Nephron (organoid): ENCODE data around the gene CCDC91.

Experiments used
- H3K27ac Mint-ChIP-seq, 3 experiments: 2 replicates each; pipeline ENCODE4 v1.8.0; 2020; ENCODE audit warnings: mixed read lengths in 3 of 3, mild to moderate bottlenecking in 2 of 3, moderate library complexity in 1 of 3
- H3K27me3 Mint-ChIP-seq: 2 replicates; pipeline ENCODE4 v1.8.0; 2021; ENCODE audit warnings: low read depth, mild to moderate bottlenecking, moderate library complexity, mixed read lengths
- H3K36me3 Mint-ChIP-seq: 2 replicates; pipeline ENCODE4 v1.8.0; 2020; ENCODE audit warnings: low read depth, mixed read lengths
- H3K4me1 Mint-ChIP-seq: 2 replicates; pipeline ENCODE4 v1.8.0; 2020; ENCODE audit warnings: mixed read lengths
- H3K4me3 Mint-ChIP-seq, 3 experiments: 2 replicates each; pipeline ENCODE4 v1.8.0; 2020; ENCODE audit warnings: mild to moderate bottlenecking in 3 of 3, mixed read lengths in 3 of 3, moderate library complexity in 2 of 3
- H3K9me3 Mint-ChIP-seq: 2 replicates; pipeline ENCODE4 v1.8.0; 2020; ENCODE audit warnings: mixed read lengths
- TF ChIP-seq, protein P1 (sequence below), 3 experiments: fragments of 200-600 bp; sonication (generic); IDR thresholded peaks; one replicate each; pipeline ENCODE4 v1.5.0; 2021; ENCODE audit warnings: antibody characterized with exemption in 3 of 3; ENCODE audit not compliant: unreplicated experiment in 3 of 3

The CCDC91 gene

DNA sequence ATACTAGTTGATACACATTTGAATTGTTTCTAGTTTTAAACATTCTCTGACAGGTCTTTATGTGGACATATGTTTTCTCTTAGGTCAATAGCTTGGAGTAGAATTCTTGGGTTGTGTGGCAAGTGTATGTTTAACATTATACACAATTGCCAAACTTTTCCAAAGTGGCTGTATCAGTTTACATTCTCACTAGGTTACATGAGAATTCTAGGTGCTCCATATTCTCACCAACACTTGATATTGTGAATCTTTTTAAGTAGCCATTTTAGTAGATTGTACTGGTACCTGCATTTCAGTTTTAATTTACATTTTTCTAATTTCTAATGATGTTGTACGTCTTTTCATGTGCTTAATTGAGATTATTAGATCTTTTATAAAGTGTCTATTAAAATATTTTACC, 28.6 kb downstream of the CCDC91 start:
- Mint-ChIP-seq H3K27ac (no peak overlapping the region), H3K36me3 (peaks cover 24% of the 10 kb centered on the region), H3K4me1 (no peaks in the 10 kb centered on the region), H3K9me3 (peaks cover 31% of the 10 kb centered on the region), H3K4me3 (no peak overlapping the region), H3K27me3 (no peaks in the 10 kb centered on the region)
- TF ChIP-seq, protein P1, sequence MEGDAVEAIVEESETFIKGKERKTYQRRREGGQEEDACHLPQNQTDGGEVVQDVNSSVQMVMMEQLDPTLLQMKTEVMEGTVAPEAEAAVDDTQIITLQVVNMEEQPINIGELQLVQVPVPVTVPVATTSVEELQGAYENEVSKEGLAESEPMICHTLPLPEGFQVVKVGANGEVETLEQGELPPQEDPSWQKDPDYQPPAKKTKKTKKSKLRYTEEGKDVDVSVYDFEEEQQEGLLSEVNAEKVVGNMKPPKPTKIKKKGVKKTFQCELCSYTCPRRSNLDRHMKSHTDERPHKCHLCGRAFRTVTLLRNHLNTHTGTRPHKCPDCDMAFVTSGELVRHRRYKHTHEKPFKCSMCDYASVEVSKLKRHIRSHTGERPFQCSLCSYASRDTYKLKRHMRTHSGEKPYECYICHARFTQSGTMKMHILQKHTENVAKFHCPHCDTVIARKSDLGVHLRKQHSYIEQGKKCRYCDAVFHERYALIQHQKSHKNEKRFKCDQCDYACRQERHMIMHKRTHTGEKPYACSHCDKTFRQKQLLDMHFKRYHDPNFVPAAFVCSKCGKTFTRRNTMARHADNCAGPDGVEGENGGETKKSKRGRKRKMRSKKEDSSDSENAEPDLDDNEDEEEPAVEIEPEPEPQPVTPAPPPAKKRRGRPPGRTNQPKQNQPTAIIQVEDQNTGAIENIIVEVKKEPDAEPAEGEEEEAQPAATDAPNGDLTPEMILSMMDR (IDR thresholded peaks at IDR 0.05; ENCODE audit: unreplicated experiment in 3 of 3), result no peak

DNA sequence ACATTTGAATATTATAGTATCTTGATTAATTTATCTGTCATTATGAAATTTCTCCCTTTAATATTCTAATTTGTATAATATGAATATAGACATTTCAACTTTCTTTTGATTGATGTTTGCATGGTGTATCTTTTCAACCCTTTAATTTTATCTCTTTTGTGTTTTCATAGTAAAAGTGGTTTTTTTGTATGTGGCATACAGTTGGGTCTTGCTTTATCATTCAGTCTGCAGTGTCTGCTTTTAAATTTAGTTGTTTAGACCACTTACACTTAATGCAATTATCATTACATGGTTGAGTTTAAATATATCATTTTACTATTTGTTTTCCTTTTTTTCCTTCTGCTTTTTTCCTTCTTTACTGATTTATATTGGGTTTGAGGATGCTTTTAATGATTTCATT, 29.6 kb downstream of the CCDC91 start:
- H3K9me3 Mint-ChIP-seq, result peaks cover 31% of the 10 kb centered on the region
- no peak overlapping the region for H3K27ac Mint-ChIP-seq
- H3K4me3 Mint-ChIP-seq, result no peak overlapping the region
- peaks cover 24% of the 10 kb centered on the region for H3K36me3 Mint-ChIP-seq
- no peaks in the 10 kb centered on the region for H3K27me3 Mint-ChIP-seq
- TF ChIP-seq, protein P1 (IDR thresholded peaks at IDR 0.05; ENCODE audit: unreplicated experiment in 3 of 3), result no peak
- H3K4me1 Mint-ChIP-seq, result no peaks in the 10 kb centered on the region

DNA sequence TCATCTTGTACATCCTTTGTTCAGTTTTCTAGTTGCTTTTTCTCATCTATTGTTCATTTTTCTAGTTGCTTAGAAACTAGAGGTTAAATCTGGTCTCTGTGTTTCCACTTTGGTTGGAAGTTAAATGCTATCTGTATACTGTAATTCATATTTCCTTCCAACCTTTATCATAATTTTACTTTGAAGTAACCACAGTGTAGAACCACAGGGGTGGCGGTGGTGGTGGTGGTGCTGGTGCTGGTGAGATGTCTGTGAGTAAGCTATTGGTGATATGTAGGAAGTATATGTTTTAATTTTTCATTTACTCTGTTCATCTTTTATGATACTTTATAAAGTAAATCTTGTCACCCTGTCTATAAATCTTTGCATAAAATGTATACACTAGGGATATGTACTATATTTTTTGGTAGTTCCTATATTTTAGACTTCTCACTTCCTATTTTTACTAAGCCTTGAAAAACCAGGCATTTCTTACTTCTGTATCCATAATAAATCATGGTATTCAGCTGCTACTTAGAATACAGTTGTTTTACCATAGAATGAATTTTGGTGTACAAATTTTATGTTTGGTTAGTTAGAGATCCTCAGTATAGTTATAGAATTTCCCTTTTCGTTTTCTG, 31.9 kb downstream of the CCDC91 start:
- Mint-ChIP-seq H3K4me1 (no peaks in the 10 kb centered on the region), H3K27me3 (no peaks in the 10 kb centered on the region), H3K4me3 (no peak overlapping the region), H3K27ac (peak overlapping the region in 1 of 3 experiments; percentile 65), H3K9me3 (peaks cover 30% of the 10 kb centered on the region), H3K36me3 (peaks cover 31% of the 10 kb centered on the region)
- TF ChIP-seq, protein P1 (IDR thresholded peaks at IDR 0.05; ENCODE audit: unreplicated experiment in 3 of 3), result no peak

DNA sequence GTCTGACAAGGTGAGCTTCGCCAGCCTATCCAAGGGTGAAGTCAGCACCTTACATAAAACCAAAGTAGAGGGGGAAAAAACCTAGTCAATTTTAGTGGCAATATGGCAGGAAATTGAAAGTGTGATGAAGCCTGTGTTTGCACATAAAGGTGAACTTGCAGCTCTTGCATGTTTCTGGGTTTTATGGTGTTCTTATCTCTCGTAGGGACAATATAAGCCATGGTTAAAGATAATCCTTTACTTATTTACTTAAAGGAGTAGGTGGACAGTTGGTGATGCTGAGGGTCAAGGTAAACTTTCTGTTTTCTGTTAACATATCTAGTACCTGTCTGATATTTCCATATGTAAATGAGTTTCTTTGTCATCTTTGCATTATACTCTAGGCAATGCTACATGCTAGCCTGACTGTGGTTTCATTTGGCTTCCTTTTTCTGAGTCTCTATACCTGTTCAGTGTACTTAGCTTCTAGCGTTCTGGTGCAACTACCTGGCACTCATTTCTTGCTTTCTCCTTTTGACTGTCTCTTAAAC, 32.8 kb downstream of the CCDC91 start:
- H3K27me3 Mint-ChIP-seq, result no peaks in the 10 kb centered on the region
- H3K27ac Mint-ChIP-seq, result no peak overlapping the region
- H3K36me3 Mint-ChIP-seq, result peaks cover 22% of the 10 kb centered on the region
- peaks cover 22% of the 10 kb centered on the region for H3K9me3 Mint-ChIP-seq
- TF ChIP-seq, protein P1 (IDR thresholded peaks at IDR 0.05; ENCODE audit: unreplicated experiment in 3 of 3), result no peak
- H3K4me3 Mint-ChIP-seq, result no peak overlapping the region
- H3K4me1 Mint-ChIP-seq, result no peaks in the 10 kb centered on the region

DNA sequence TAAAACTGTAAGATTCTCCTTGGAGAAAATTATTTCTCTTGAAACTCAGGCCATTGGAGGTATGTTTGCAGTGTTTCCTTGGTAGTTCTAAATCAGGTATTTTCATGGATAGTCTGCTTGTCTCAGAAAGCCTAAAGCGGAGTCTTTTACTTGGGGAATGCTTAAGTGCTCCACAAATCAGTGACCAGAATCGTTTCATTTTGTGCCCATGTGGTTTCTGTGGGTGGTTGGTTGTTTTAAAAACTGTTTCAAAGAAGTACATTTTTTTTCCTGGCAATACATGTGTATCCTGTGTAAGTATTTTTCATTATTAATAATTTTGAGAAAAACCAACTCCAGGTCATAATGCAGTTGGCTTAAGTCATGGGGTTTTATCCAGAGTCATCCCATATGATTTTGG, 33.6 kb downstream of the CCDC91 start:
- peaks cover 17% of the 10 kb centered on the region for H3K9me3 Mint-ChIP-seq
- no peaks in the 10 kb centered on the region for H3K27me3 Mint-ChIP-seq
- no peaks in the 10 kb centered on the region for H3K4me1 Mint-ChIP-seq
- H3K36me3 Mint-ChIP-seq, result peaks cover 15% of the 10 kb centered on the region
- no peak overlapping the region for H3K27ac Mint-ChIP-seq
- TF ChIP-seq, protein P1 (IDR thresholded peaks at IDR 0.05; ENCODE audit: unreplicated experiment in 3 of 3), result no peak
- no peak overlapping the region for H3K4me3 Mint-ChIP-seq

DNA sequence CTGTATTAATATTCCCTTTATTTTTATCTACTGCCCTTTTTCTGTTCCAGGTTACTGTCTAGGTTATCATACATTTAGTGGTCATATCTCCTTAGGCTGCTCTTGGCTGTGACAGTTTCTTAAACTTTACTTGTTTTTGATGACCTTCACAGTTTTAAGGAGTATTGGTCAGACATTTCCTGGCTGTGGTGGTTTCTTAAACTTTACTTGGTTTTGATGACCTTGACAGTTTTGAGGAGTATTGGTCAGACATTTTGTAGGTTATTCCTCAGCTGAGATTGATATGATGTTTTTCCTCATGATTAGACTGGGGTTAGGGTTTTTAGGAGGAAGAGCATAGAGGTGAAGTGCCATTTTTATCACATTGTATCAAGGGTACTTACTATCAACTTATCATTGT, 36.4 kb downstream of the CCDC91 start:
- no peaks in the 10 kb centered on the region for H3K27me3 Mint-ChIP-seq
- H3K4me1 Mint-ChIP-seq, result no peaks in the 10 kb centered on the region
- peaks cover 7% of the 10 kb centered on the region for H3K36me3 Mint-ChIP-seq
- H3K4me3 Mint-ChIP-seq, result no peak overlapping the region
- peaks cover 9% of the 10 kb centered on the region for H3K9me3 Mint-ChIP-seq
- TF ChIP-seq, protein P1 (IDR thresholded peaks at IDR 0.05; ENCODE audit: unreplicated experiment in 3 of 3), result no peak
- H3K27ac Mint-ChIP-seq, result no peak overlapping the region
